WTC11 (cell line): ENCODE data around the gene ACSF2. TPM values are rescaled to one million over a fixed set of nuclear protein-coding genes. Genes with fewer than 3 reads are reported as not detected.

Experiments used
- ATF2 ChIP-seq: sonication (generic); formaldehyde crosslinking; IDR thresholded peaks from 2 replicates; pipeline ENCODE4 v1.8.1; 2022; ENCODE audit warnings: low read depth, missing genetic modification reagents, borderline replicate concordance
- CREM ChIP-seq: sonication (generic); formaldehyde crosslinking; IDR thresholded peaks from 2 replicates; pipeline ENCODE4 v1.8.1; 2022; ENCODE audit warnings: mild to moderate bottlenecking, missing genetic modification reagents, moderate library complexity
- CTCF ChIP-seq: fragments of 200-600 bp; IDR thresholded peaks from 2 replicates; pipeline ENCODE4 v1.8.0; 2022; ENCODE audit warnings: antibody characterized with exemption
- ELF4 ChIP-seq: sonication (generic); formaldehyde crosslinking; IDR thresholded peaks from 2 replicates; pipeline ENCODE4 v1.8.1; 2022; ENCODE audit warnings: low read depth, mild to moderate bottlenecking, moderate library complexity, missing genetic modification reagents
- ESRRA ChIP-seq: sonication (generic); formaldehyde crosslinking; IDR thresholded peaks from 2 replicates; pipeline ENCODE4 v1.8.1; 2022; ENCODE audit warnings: mild to moderate bottlenecking, missing genetic modification reagents, borderline replicate concordance
- FOXJ3 ChIP-seq: sonication (generic); formaldehyde crosslinking; IDR thresholded peaks from 2 replicates; pipeline ENCODE4 v1.9.0; 2021; ENCODE audit warnings: missing genetic modification reagents, mild to moderate bottlenecking, borderline replicate concordance
- FOXK1 ChIP-seq: sonication (generic); formaldehyde crosslinking; IDR thresholded peaks from 2 replicates; pipeline ENCODE4 v1.8.0; 2022; ENCODE audit warnings: mild to moderate bottlenecking, moderate library complexity, missing genetic modification reagents
- GABPB1 ChIP-seq: sonication (generic); formaldehyde crosslinking; IDR thresholded peaks from 2 replicates; pipeline ENCODE4 v1.8.1; 2023; ENCODE audit warnings: mild to moderate bottlenecking, missing genetic modification reagents
- GTF2I ChIP-seq: fragments of 250-450 bp; sonication (Bioruptor Pico); conservative IDR thresholded peaks from 2 replicates; pipeline ENCODE4 v1.4.0; 2021; ENCODE audit warnings: mild to moderate bottlenecking
- HMGA2 ChIP-seq: fragments of 250-450 bp; sonication (Bioruptor Pico); IDR thresholded peaks from 2 replicates; pipeline ENCODE4 v1.4.0; 2021; ENCODE audit warnings: mild to moderate bottlenecking, moderate library complexity
- HMGXB4 ChIP-seq: sonication (generic); formaldehyde crosslinking; IDR thresholded peaks from 2 replicates; pipeline ENCODE4 v1.8.1; 2023; ENCODE audit warnings: mild to moderate bottlenecking, moderate library complexity, missing genetic modification reagents
- IRF2 ChIP-seq: sonication (generic); formaldehyde crosslinking; IDR thresholded peaks from 2 replicates; pipeline ENCODE4 v1.8.0; 2022; ENCODE audit warnings: low read depth, missing genetic modification reagents, borderline replicate concordance
- MXD4 ChIP-seq: fragments of 250-450 bp; sonication (Bioruptor Pico); IDR thresholded peaks from 2 replicates; pipeline ENCODE4 v1.8.0; 2021; ENCODE audit warnings: mild to moderate bottlenecking, moderate library complexity, borderline replicate concordance
- NFE2L1 ChIP-seq: sonication (generic); formaldehyde crosslinking; IDR thresholded peaks from 2 replicates; pipeline ENCODE4 v1.8.1; 2023; ENCODE audit warnings: missing genetic modification reagents
- NFYB ChIP-seq: sonication (generic); formaldehyde crosslinking; conservative IDR thresholded peaks from 2 replicates; pipeline ENCODE4 v1.8.0; 2022; ENCODE audit warnings: low read depth, missing genetic modification reagents
- NR1H2 ChIP-seq: sonication (generic); formaldehyde crosslinking; IDR thresholded peaks from 2 replicates; pipeline ENCODE4 v1.9.0; 2021; ENCODE audit warnings: mild to moderate bottlenecking, moderate library complexity, missing genetic modification reagents
- NR3C1 ChIP-seq: sonication (generic); formaldehyde crosslinking; conservative IDR thresholded peaks from 2 replicates; pipeline ENCODE4 v1.8.1; 2023; ENCODE audit warnings: low read depth, mild to moderate bottlenecking, missing genetic modification reagents
- OVOL2 ChIP-seq: fragments of 250-450 bp; sonication (Bioruptor Pico); IDR thresholded peaks from 2 replicates; pipeline ENCODE4 v1.9.0; 2021; ENCODE audit warnings: mild to moderate bottlenecking, borderline replicate concordance
- RELA ChIP-seq: sonication (generic); formaldehyde crosslinking; IDR thresholded peaks from 2 replicates; pipeline ENCODE4 v1.8.1; 2022; ENCODE audit warnings: missing genetic modification reagents, mild to moderate bottlenecking, borderline replicate concordance
- SMAD3 ChIP-seq: sonication (generic); formaldehyde crosslinking; IDR thresholded peaks from 2 replicates; pipeline ENCODE4 v1.8.0; 2022; ENCODE audit warnings: missing genetic modification reagents, mild to moderate bottlenecking, borderline replicate concordance
- TCF7 ChIP-seq: sonication (generic); formaldehyde crosslinking; IDR thresholded peaks from 2 replicates; pipeline ENCODE4 v1.8.0; 2022; ENCODE audit warnings: mild to moderate bottlenecking, low read depth, missing genetic modification reagents, moderate library complexity
- ZNF138 ChIP-seq: sonication (generic); formaldehyde crosslinking; conservative IDR thresholded peaks from 2 replicates; pipeline ENCODE4 v1.8.1; 2022; ENCODE audit warnings: mild to moderate bottlenecking, moderate library complexity, missing genetic modification reagents
- ZNF232 ChIP-seq: sonication (generic); formaldehyde crosslinking; IDR thresholded peaks from 2 replicates; pipeline ENCODE4 v1.8.0; 2022; ENCODE audit warnings: mild to moderate bottlenecking, missing genetic modification reagents
- ZNF396 ChIP-seq: fragments of 250-450 bp; sonication (Bioruptor Pico); IDR thresholded peaks from 2 replicates; pipeline ENCODE4 v1.8.0; 2021; ENCODE audit warnings: mild to moderate bottlenecking, moderate library complexity, borderline replicate concordance
- ZNF425 ChIP-seq: fragments of 250-450 bp; sonication (Bioruptor Pico); conservative IDR thresholded peaks from 2 replicates; pipeline ENCODE4 v1.9.0; 2021; ENCODE audit warnings: mild to moderate bottlenecking
- total RNA-seq: library from RNA; stranded (reverse); gene quantifications from 3 replicates; pipeline ENCODE4 v1.2.3, GENCODE V29; 2021
- TF ChIP-seq, protein P1 (sequence below): fragments of 250-450 bp; sonication (Bioruptor Pico); IDR thresholded peaks from 2 replicates; pipeline ENCODE4 v1.9.0; 2021; ENCODE audit warnings: mild to moderate bottlenecking
- TF ChIP-seq, protein P2 (sequence below): sonication (generic); formaldehyde crosslinking; conservative IDR thresholded peaks from 2 replicates; pipeline ENCODE4 v1.8.1; 2023; ENCODE audit warnings: mild to moderate bottlenecking, low read depth, missing genetic modification reagents, moderate library complexity
- TF ChIP-seq, protein P3 (sequence below): sonication (generic); formaldehyde crosslinking; IDR thresholded peaks from 2 replicates; pipeline ENCODE4 v1.8.0; 2022; ENCODE audit warnings: mild to moderate bottlenecking, missing genetic modification reagents

The ACSF2 gene
- total RNA-seq, 1 experiment from 2014 or later, result 19.9 TPM

DNA sequence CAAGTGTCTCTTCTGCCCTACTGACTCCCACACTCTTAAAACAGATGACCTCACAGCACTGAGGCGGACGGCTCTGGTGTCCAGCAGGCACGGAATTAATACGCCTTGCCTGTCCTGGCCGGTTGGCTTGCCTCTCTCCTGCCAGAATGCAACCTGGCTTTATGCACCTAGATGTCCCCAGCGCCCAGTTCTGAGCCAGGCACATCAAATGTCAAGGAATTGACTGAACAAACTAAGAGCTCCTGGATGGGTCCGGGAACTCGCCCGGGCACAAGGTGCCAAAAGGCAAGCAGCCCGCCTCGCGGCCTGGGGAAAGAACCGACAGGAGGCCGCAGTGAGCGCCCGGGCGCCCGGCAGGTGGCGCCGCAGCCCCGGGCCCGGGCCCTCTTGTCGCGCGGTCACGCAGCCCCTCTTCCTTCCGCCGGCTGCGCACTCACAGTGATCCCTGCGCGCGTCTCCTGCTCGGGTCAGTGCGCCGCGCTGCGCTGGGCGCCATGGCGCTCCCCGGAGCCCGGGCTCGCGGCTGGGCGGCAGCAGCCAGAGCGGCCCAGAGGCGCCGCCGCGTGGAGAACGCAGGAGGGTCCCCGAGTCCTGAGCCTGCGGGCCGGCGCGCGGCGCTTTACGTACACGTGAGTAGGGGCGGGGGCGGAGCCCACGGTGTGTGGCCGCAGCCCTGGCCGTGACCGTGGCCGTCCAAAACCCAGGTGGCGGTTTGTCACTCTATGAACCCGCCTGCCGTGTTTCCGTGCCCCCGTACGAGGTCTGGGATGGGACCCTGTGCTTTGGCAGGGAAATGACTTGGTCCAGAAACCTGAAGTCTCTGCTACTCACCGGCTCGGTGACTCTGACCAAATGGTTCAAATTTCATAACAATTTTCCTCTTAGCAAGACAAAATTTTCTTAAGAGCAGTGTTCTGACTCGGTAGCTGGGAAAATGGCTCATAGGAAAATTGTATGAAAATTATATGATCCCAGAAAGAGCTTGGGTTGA, 52.7 kb downstream of the ACSF2 start, which contains the start of gene RSAD1 (continued):
- peak; percentile 83; the same call in 1 of the 2 replicates for TF ChIP-seq RELA (CRISPR knock-in tag)
- TF ChIP-seq, protein P1, sequence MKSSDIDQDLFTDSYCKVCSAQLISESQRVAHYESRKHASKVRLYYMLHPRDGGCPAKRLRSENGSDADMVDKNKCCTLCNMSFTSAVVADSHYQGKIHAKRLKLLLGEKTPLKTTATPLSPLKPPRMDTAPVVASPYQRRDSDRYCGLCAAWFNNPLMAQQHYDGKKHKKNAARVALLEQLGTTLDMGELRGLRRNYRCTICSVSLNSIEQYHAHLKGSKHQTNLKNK (CRISPR knock-in tag), result no peak
- TF ChIP-seq GTF2I (CRISPR knock-in tag), result no peak
- peak; percentile 61 for TF ChIP-seq CTCF
- peak; percentile 98 for TF ChIP-seq HMGXB4 (CRISPR knock-in tag)
- no peak for TF ChIP-seq MXD4 (CRISPR knock-in tag)
- TF ChIP-seq FOXJ3, result no peak
- TF ChIP-seq FOXK1 (CRISPR knock-in tag), result no peak
- no peak for TF ChIP-seq NR1H2 (CRISPR knock-in tag)
- TF ChIP-seq ATF2 (CRISPR knock-in tag), result no peak
- TF ChIP-seq NFE2L1, result no peak
- TF ChIP-seq ZNF138 (CRISPR knock-in tag), result no peak
- TF ChIP-seq CREM (CRISPR knock-in tag), result peak; percentile 70
- TF ChIP-seq SMAD3 (CRISPR knock-in tag), result no peak
- no peak for TF ChIP-seq HMGA2 (CRISPR knock-in tag)
- no peak for TF ChIP-seq ELF4 (CRISPR knock-in tag)
- TF ChIP-seq ZNF396 (CRISPR knock-in tag), result no peak
- TF ChIP-seq, protein P2, sequence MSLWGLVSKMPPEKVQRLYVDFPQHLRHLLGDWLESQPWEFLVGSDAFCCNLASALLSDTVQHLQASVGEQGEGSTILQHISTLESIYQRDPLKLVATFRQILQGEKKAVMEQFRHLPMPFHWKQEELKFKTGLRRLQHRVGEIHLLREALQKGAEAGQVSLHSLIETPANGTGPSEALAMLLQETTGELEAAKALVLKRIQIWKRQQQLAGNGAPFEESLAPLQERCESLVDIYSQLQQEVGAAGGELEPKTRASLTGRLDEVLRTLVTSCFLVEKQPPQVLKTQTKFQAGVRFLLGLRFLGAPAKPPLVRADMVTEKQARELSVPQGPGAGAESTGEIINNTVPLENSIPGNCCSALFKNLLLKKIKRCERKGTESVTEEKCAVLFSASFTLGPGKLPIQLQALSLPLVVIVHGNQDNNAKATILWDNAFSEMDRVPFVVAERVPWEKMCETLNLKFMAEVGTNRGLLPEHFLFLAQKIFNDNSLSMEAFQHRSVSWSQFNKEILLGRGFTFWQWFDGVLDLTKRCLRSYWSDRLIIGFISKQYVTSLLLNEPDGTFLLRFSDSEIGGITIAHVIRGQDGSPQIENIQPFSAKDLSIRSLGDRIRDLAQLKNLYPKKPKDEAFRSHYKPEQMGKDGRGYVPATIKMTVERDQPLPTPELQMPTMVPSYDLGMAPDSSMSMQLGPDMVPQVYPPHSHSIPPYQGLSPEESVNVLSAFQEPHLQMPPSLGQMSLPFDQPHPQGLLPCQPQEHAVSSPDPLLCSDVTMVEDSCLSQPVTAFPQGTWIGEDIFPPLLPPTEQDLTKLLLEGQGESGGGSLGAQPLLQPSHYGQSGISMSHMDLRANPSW (CRISPR knock-in tag), result no peak
- no peak for TF ChIP-seq ZNF232 (CRISPR knock-in tag)
- TF ChIP-seq GABPB1, result peak; percentile 72; the same call in 1 of the 2 replicates
- TF ChIP-seq OVOL2, result no peak
- no peak for TF ChIP-seq ZNF425 (CRISPR knock-in tag)
- TF ChIP-seq NR3C1, result 0 out of 2 replicates have a peak, but pooled peaks have one; percentile 31
- no peak for TF ChIP-seq IRF2
- TF ChIP-seq, protein P3, sequence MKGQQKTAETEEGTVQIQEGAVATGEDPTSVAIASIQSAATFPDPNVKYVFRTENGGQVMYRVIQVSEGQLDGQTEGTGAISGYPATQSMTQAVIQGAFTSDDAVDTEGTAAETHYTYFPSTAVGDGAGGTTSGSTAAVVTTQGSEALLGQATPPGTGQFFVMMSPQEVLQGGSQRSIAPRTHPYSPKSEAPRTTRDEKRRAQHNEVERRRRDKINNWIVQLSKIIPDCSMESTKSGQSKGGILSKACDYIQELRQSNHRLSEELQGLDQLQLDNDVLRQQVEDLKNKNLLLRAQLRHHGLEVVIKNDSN, result peak; percentile 26; the same call in 1 of the 2 replicates
- TF ChIP-seq ESRRA, result peak; percentile 81; the same call in 1 of the 2 replicates
- no peak for TF ChIP-seq TCF7 (CRISPR knock-in tag)
- no peak for TF ChIP-seq NFYB (CRISPR knock-in tag)
